Measurements from ENCODE around the gene CDH23.

CDH23 gene

GRCh38 chr10:71421075-71421434, 24.3 kb downstream of the CDH23 start:
- H3K36me3 ChIP-seq (ENCODE audit: control insufficient read depth, insufficient read depth, low read length), result no peaks in the 10 kb centered on the region
- no peaks in the 10 kb centered on the region for H3K4me1 ChIP-seq (ENCODE audit: control insufficient read depth, insufficient read depth, low read length)
- no peaks in the 10 kb centered on the region for H3K9me3 ChIP-seq (ENCODE audit: control insufficient read depth, low read length)
- H3K27ac ChIP-seq (ENCODE audit: insufficient read depth, low read depth, low read length, poor library complexity, severe bottlenecking), result no peak overlapping the region
- 86 to 94% methylated on average over 4 of the region's 4 CpGs for WGBS, 2 experiments
- no peak overlapping the region for H3K4me3 ChIP-seq (ENCODE audit: insufficient read depth, low read depth, low read length)
- no peaks in the 10 kb centered on the region for H3K27me3 ChIP-seq (ENCODE audit: control insufficient read depth, insufficient read depth, low read length, poor library complexity, severe bottlenecking)

- Histone ChIP-seq H3K27ac (ENCODE audit: insufficient read depth, low read depth, low read length, poor library complexity, severe bottlenecking) (no peak overlapping the region), H3K4me3 (ENCODE audit: insufficient read depth, low read depth, low read length) (no peak overlapping the region), H3K27me3 (ENCODE audit: control insufficient read depth, insufficient read depth, low read length, poor library complexity, severe bottlenecking) (no peaks in the 10 kb centered on the region), H3K36me3 (ENCODE audit: control insufficient read depth, insufficient read depth, low read length) (no peaks in the 10 kb centered on the region), H3K4me1 (ENCODE audit: control insufficient read depth, insufficient read depth, low read length) (no peaks in the 10 kb centered on the region), H3K9me3 (ENCODE audit: control insufficient read depth, low read length) (no peaks in the 10 kb centered on the region)
Measured at GRCh38 chr10:71423250-71423649, 26.5 kb downstream of the CDH23 start.

- no peaks in the 10 kb centered on the region for H3K9me3 ChIP-seq (ENCODE audit: control insufficient read depth, low read length)
- no peaks in the 10 kb centered on the region for H3K36me3 ChIP-seq (ENCODE audit: control insufficient read depth, insufficient read depth, low read length)
- H3K27me3 ChIP-seq (ENCODE audit: control insufficient read depth, insufficient read depth, low read length, poor library complexity, severe bottlenecking), result no peaks in the 10 kb centered on the region
- H3K4me3 ChIP-seq (ENCODE audit: insufficient read depth, low read depth, low read length), result no peak overlapping the region
- WGBS, 2 experiments, result 96 to 97% methylated on average over 12 of the region's 12 CpGs
- H3K4me1 ChIP-seq (ENCODE audit: control insufficient read depth, insufficient read depth, low read length), result no peaks in the 10 kb centered on the region
- no peak overlapping the region for H3K27ac ChIP-seq (ENCODE audit: insufficient read depth, low read depth, low read length, poor library complexity, severe bottlenecking)
Measured at GRCh38 chr10:71423901-71424300, 27.2 kb downstream of the CDH23 start.

- Histone ChIP-seq H3K4me3 (ENCODE audit: insufficient read depth, low read depth, low read length) (no peak overlapping the region), H3K9me3 (ENCODE audit: control insufficient read depth, low read length) (no peaks in the 10 kb centered on the region), H3K4me1 (ENCODE audit: control insufficient read depth, insufficient read depth, low read length) (no peaks in the 10 kb centered on the region), H3K36me3 (ENCODE audit: control insufficient read depth, insufficient read depth, low read length) (no peaks in the 10 kb centered on the region), H3K27ac (ENCODE audit: insufficient read depth, low read depth, low read length, poor library complexity, severe bottlenecking) (no peak overlapping the region), H3K27me3 (ENCODE audit: control insufficient read depth, insufficient read depth, low read length, poor library complexity, severe bottlenecking) (no peaks in the 10 kb centered on the region)
- 88% methylated on average over 9 of the region's 9 CpGs for WGBS, 2 experiments
Measured at GRCh38 chr10:71424496-71425194, 27.9 kb downstream of the CDH23 start.

GRCh38 chr10:71426058-71426605, 29.4 kb downstream of the CDH23 start:
- Histone ChIP-seq H3K27me3 (ENCODE audit: control insufficient read depth, insufficient read depth, low read length, poor library complexity, severe bottlenecking) (no peaks in the 10 kb centered on the region), H3K4me1 (ENCODE audit: control insufficient read depth, insufficient read depth, low read length) (no peaks in the 10 kb centered on the region), H3K27ac (ENCODE audit: insufficient read depth, low read depth, low read length, poor library complexity, severe bottlenecking) (no peak overlapping the region), H3K9me3 (ENCODE audit: control insufficient read depth, low read length) (no peaks in the 10 kb centered on the region), H3K4me3 (ENCODE audit: insufficient read depth, low read depth, low read length) (no peak overlapping the region), H3K36me3 (ENCODE audit: control insufficient read depth, insufficient read depth, low read length) (no peaks in the 10 kb centered on the region)
- WGBS, 2 experiments, result 89 to 95% methylated on average over 6 of the region's 6 CpGs

- Histone ChIP-seq H3K9me3 (ENCODE audit: control insufficient read depth, low read length) (no peaks in the 10 kb centered on the region), H3K27ac (ENCODE audit: insufficient read depth, low read depth, low read length, poor library complexity, severe bottlenecking) (no peak overlapping the region), H3K4me1 (ENCODE audit: control insufficient read depth, insufficient read depth, low read length) (peaks cover 3% of the 10 kb centered on the region), H3K36me3 (ENCODE audit: control insufficient read depth, insufficient read depth, low read length) (no peaks in the 10 kb centered on the region), H3K27me3 (ENCODE audit: control insufficient read depth, insufficient read depth, low read length, poor library complexity, severe bottlenecking) (no peaks in the 10 kb centered on the region), H3K4me3 (ENCODE audit: insufficient read depth, low read depth, low read length) (no peak overlapping the region)
- 87 to 94% methylated on average over 5 of the region's 5 CpGs for WGBS, 2 experiments
Measured at GRCh38 chr10:71427246-71427645, 30.5 kb downstream of the CDH23 start.

GRCh38 chr10:71429304-71429703, 32.6 kb downstream of the CDH23 start:
- H3K4me3 ChIP-seq (ENCODE audit: insufficient read depth, low read depth, low read length), result no peak overlapping the region
- H3K27me3 ChIP-seq (ENCODE audit: control insufficient read depth, insufficient read depth, low read length, poor library complexity, severe bottlenecking), result no peaks in the 10 kb centered on the region
- no peaks in the 10 kb centered on the region for H3K36me3 ChIP-seq (ENCODE audit: control insufficient read depth, insufficient read depth, low read length)
- peaks cover 3% of the 10 kb centered on the region for H3K4me1 ChIP-seq (ENCODE audit: control insufficient read depth, insufficient read depth, low read length)
- H3K9me3 ChIP-seq (ENCODE audit: control insufficient read depth, low read length), result no peaks in the 10 kb centered on the region
- H3K27ac ChIP-seq (ENCODE audit: insufficient read depth, low read depth, low read length, poor library complexity, severe bottlenecking), result no peak overlapping the region
- 96 to 97% methylated on average over 8 of the region's 8 CpGs for WGBS, 2 experiments

- WGBS, 2 experiments, result 94 to 98% methylated on average over 2 of the region's 2 CpGs
- H3K9me3 ChIP-seq (ENCODE audit: control insufficient read depth, low read length), result no peaks in the 10 kb centered on the region
- H3K27ac ChIP-seq (ENCODE audit: insufficient read depth, low read depth, low read length, poor library complexity, severe bottlenecking), result no peak overlapping the region
- peaks cover 3% of the 10 kb centered on the region for H3K4me1 ChIP-seq (ENCODE audit: control insufficient read depth, insufficient read depth, low read length)
- no peaks in the 10 kb centered on the region for H3K36me3 ChIP-seq (ENCODE audit: control insufficient read depth, insufficient read depth, low read length)
- H3K4me3 ChIP-seq (ENCODE audit: insufficient read depth, low read depth, low read length), result no peak overlapping the region
- H3K27me3 ChIP-seq (ENCODE audit: control insufficient read depth, insufficient read depth, low read length, poor library complexity, severe bottlenecking), result no peaks in the 10 kb centered on the region
Measured at GRCh38 chr10:71429929-71430328, 33.2 kb downstream of the CDH23 start.

- no peaks in the 10 kb centered on the region for H3K27me3 ChIP-seq (ENCODE audit: control insufficient read depth, insufficient read depth, low read length, poor library complexity, severe bottlenecking)
- no peaks in the 10 kb centered on the region for H3K36me3 ChIP-seq (ENCODE audit: control insufficient read depth, insufficient read depth, low read length)
- no peak overlapping the region for H3K27ac ChIP-seq (ENCODE audit: insufficient read depth, low read depth, low read length, poor library complexity, severe bottlenecking)
- 87 to 90% methylated on average over 16 of the region's 16 CpGs for WGBS, 2 experiments
- no peaks in the 10 kb centered on the region for H3K9me3 ChIP-seq (ENCODE audit: control insufficient read depth, low read length)
- no peak overlapping the region for H3K4me3 ChIP-seq (ENCODE audit: insufficient read depth, low read depth, low read length)
- peaks cover 3% of the 10 kb centered on the region for H3K4me1 ChIP-seq (ENCODE audit: control insufficient read depth, insufficient read depth, low read length)
Measured at GRCh38 chr10:71431239-71432100, 34.8 kb downstream of the CDH23 start.

GRCh38 chr10:71432101-71432905, 35.6 kb downstream of the CDH23 start:
- Histone ChIP-seq H3K27ac (ENCODE audit: insufficient read depth, low read depth, low read length, poor library complexity, severe bottlenecking) (no peak overlapping the region), H3K9me3 (ENCODE audit: control insufficient read depth, low read length) (no peaks in the 10 kb centered on the region), H3K27me3 (ENCODE audit: control insufficient read depth, insufficient read depth, low read length, poor library complexity, severe bottlenecking) (no peaks in the 10 kb centered on the region), H3K4me3 (ENCODE audit: insufficient read depth, low read depth, low read length) (no peak overlapping the region), H3K4me1 (ENCODE audit: control insufficient read depth, insufficient read depth, low read length) (peaks cover 3% of the 10 kb centered on the region), H3K36me3 (ENCODE audit: control insufficient read depth, insufficient read depth, low read length) (no peaks in the 10 kb centered on the region)
- 82 to 83% methylated on average over 15 of the region's 15 CpGs for WGBS, 2 experiments

Data from ectodermal cell (in vitro differentiated cells).